ENCODE data around the gene TMTC4. TPM values are rescaled to one million over a fixed set of nuclear protein-coding genes. Genes with fewer than 3 reads are reported as not detected.

TMTC4 gene
- total and polyA plus RNA-seq, 10 of the 15 experiments (the other 5 are each of a cell fraction or from before 2014, with no cell fraction given): 3.3 to 24.6 (median 14.5) TPM

- TF ChIP-seq PKNOX1 (IDR thresholded peaks at IDR 0.05): no peak
These were observed 93.1 kb downstream of the TMTC4 start (continued) for GRCh38 chr13:100581504-100581903.

GRCh38 chr13:100581030-100581429, 93.6 kb downstream of the TMTC4 start:
- POLR2A ChIA-PET: no interaction called here
- in situ Hi-C loops (cut with MboI): no loop called here
- TF ChIP-seq MXI1 (IDR thresholded peaks at IDR 0.05; ENCODE audit: low read depth, low read length) (no peak), RUNX3 (IDR thresholded peaks at IDR 0.05; ENCODE audit: low read length) (no peak), BRCA1 (IDR thresholded peaks at IDR 0.05; ENCODE audit: low read depth, low read length) (no peak), ZNF622 (IDR thresholded peaks at IDR 0.05) (no peak), POLR2AphosphoS5 (IDR thresholded peaks at IDR 0.05; ENCODE audit: low read length) (no peak), USF2 (IDR thresholded peaks at IDR 0.05; ENCODE audit: borderline replicate concordance, low read depth, low read length) (no peak), SPI1 (IDR thresholded peaks at IDR 0.05; ENCODE audit: borderline replicate concordance, insufficient read depth, low read depth, low read length) (no peak), MTA3 (IDR thresholded peaks at IDR 0.05; ENCODE audit: borderline replicate concordance, low read length) (no peak), EP300 (IDR thresholded peaks at IDR 0.05; ENCODE audit: borderline replicate concordance in 1 of 2, control insufficient read depth in 1 of 2, low read depth in 2 of 2, low read length in 2 of 2) (no peak), HDAC2 (IDR thresholded peaks at IDR 0.05) (no peak), RAD21 (IDR thresholded peaks at IDR 0.05; ENCODE audit: insufficient read depth, low read depth, low read length) (no peak), HDAC6 (IDR thresholded peaks at IDR 0.05; ENCODE audit: unreplicated experiment) (no peak), ZBTB33 (IDR thresholded peaks at IDR 0.05) (no peak), SMAD5 (IDR thresholded peaks at IDR 0.05; ENCODE audit: low read depth) (no peak)

More at GRCh38 chr13:100581030-100581429, 93.6 kb downstream of the TMTC4 start:
- CTCF ChIA-PET: no interaction called here
- no peaks in the 10 kb centered on the region for H4K20me1 ChIP-seq (ENCODE audit: control insufficient read depth, insufficient read depth)
- no peaks in the 10 kb centered on the region for H3K79me2 ChIP-seq (ENCODE audit: control insufficient read depth, insufficient read depth, low read length)
- SMC1A ChIA-PET (ENCODE audit: uncharacterized antibody, unreplicated experiment): no interaction called here
- no peak overlapping the region for H2AFZ ChIP-seq (ENCODE audit: control insufficient read depth, low read depth, low read length)
- H3K36me3 ChIP-seq (ENCODE audit: control insufficient read depth in 2 of 2, insufficient read depth in 2 of 2, low read length in 1 of 2): no peaks in the 10 kb centered on the region
- no TSS peak for BruUV-seq (replicated peaks)
- DNase-seq (ENCODE audit: low read depth, low spot score): no peak
- H3K27me3 ChIP-seq (replicated peaks in 1 of 2; ENCODE audit: control insufficient read depth in 2 of 2, insufficient read depth in 2 of 2, low read length in 1 of 2): no peaks in the 10 kb centered on the region
- ATAC-seq: no peak
- H3K4me1 ChIP-seq (ENCODE audit: control insufficient read depth, insufficient read depth, low read length): no peaks in the 10 kb centered on the region
- no peak overlapping the region for H3K4me3 ChIP-seq
- WGBS (ENCODE audit: insufficient coverage, insufficient replicate concordance, low lambda C conversion rate, missing lambda C conversion rate): 85% methylated on average over 4 of the region's 4 CpGs
- no peak overlapping the region for H3K27ac ChIP-seq (ENCODE audit: control insufficient read depth, insufficient read depth)
- no peak for FAIRE-seq
- H3K9me3 ChIP-seq (replicated peaks; ENCODE audit: control insufficient read depth, insufficient read depth, low read length): no peaks in the 10 kb centered on the region
- no peak overlapping the region for H3K4me2 ChIP-seq (ENCODE audit: control insufficient read depth, insufficient read depth)
- RAD21 ChIA-PET (ENCODE audit: unreplicated experiment): no interaction called here
- intact Hi-C loops (cut with micrococcal nuclease; ENCODE audit: unreplicated experiment): no loop called here
- H3K9ac ChIP-seq (ENCODE audit: control insufficient read depth, insufficient read depth, low read length): no peak overlapping the region
